ENCODE results near the gene CD300A. TPM values are rescaled to one million over a fixed set of nuclear protein-coding genes. Genes with fewer than 3 reads are reported as not detected.

Gene CD300A
- total and polyA plus RNA-seq, 4 donors = 2.2 to 11.5 (median 8.0) TPM

DNA sequence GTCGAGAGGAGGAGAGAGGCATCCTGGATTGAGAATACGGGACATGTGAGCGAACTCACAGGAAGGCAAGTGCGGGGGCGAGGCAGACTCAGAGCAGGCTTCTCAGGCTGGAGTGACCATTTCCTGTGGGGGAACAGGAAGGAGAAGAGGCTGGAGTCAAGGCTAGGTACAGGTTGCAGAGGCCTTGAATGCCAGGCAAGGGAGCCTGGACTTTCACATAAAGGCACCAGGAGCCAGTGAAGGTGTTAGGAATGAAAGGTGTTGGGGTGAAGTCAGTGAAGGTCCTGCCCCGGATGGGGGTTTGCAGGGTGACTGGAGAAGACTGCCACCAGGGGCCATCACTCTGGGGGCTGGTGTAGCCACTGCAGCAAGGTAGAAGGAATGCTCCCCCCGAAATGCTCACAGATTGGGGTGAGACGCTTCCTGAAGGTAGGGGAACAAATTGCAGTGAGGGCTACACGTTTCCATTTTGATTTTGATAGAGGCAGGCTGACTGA, 39.8 kb upstream of the CD300A start:
- Histone ChIP-seq H3K9me3 (ENCODE audit: control insufficient read depth in 4 of 4, low read length in 3 of 4) (no peaks in the 10 kb centered on the region), H3K36me3 (ENCODE audit: control insufficient read depth in 4 of 4, insufficient read depth in 3 of 4, low read depth in 1 of 4, low read length in 3 of 4) (no peaks in the 10 kb centered on the region), H3K4me3 (ENCODE audit: low read depth in 1 of 3, low read length in 3 of 3) (peak overlapping the region in 1 of 3 donors; percentile 11), H3K27ac (ENCODE audit: low read depth in 1 of 2, low read length in 2 of 2) (peak overlapping the region; percentile 84), H3K27me3 (ENCODE audit: control insufficient read depth in 4 of 4, insufficient read depth in 4 of 4, low read length in 3 of 4) (no peaks in the 10 kb centered on the region), H3K9ac (ENCODE audit: low read depth in 1 of 2, low read length in 2 of 2) (no peak overlapping the region), H3K4me1 (ENCODE audit: control insufficient read depth in 4 of 4, insufficient read depth in 4 of 4, low read length in 3 of 4) (peaks cover 12 to 40% (median 33%) of the 10 kb centered on the region in 4 donors)
- TF ChIP-seq RXRA (IDR thresholded peaks at IDR 0.05) = no peak
- TF ChIP-seq HNF4G (IDR thresholded peaks at IDR 0.05) = no peak
- TF ChIP-seq RAD21 (IDR thresholded peaks at IDR 0.05) = no peak
- no peak for TF ChIP-seq SP1 (IDR thresholded peaks at IDR 0.05)
- TF ChIP-seq YY1 (IDR thresholded peaks at IDR 0.05) = no peak
- TF ChIP-seq NR2F2 (IDR thresholded peaks at IDR 0.05) = no peak
- no peak for TF ChIP-seq FOXA2 (IDR thresholded peaks at IDR 0.05)
- TF ChIP-seq REST (IDR thresholded peaks at IDR 0.05) = no peak
- TF ChIP-seq TAF1 (conservative IDR thresholded peaks at IDR 0.05) = no peak
- no peak for TF ChIP-seq ZBTB33 (IDR thresholded peaks at IDR 0.05)
- TF ChIP-seq HNF4A (conservative IDR thresholded peaks at IDR 0.05) = no peak
- no peak for TF ChIP-seq JUND (IDR thresholded peaks at IDR 0.05)
- TF ChIP-seq, protein P1, sequence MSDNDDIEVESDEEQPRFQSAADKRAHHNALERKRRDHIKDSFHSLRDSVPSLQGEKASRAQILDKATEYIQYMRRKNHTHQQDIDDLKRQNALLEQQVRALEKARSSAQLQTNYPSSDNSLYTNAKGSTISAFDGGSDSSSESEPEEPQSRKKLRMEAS (IDR thresholded peaks at IDR 0.05) = no peak
- no peak for TF ChIP-seq CTCF (IDR thresholded peaks at IDR 0.05; ENCODE audit: low read depth, low read length, missing input control)
- TF ChIP-seq FOXA1 (IDR thresholded peaks at IDR 0.05) = no peak
- 74% methylated on average over 9 of the region's 9 CpGs for WGBS
- DNase-seq (ENCODE audit: low spot score) = no peak

GRCh38 chr17:74427048-74427762, 39.2 kb upstream of the CD300A start:
- H3K27me3 ChIP-seq (ENCODE audit: control insufficient read depth in 4 of 4, insufficient read depth in 4 of 4, low read length in 3 of 4) = no peaks in the 10 kb centered on the region
- H3K27ac ChIP-seq (ENCODE audit: low read depth in 1 of 2, low read length in 2 of 2) = peak overlapping the region; percentile 84
- peak overlapping the region; percentile 45 to 62 for H3K9ac ChIP-seq (ENCODE audit: low read depth in 1 of 2, low read length in 2 of 2)
- 31% methylated on average over 10 of the region's 10 CpGs for WGBS
- DNase-seq (ENCODE audit: low spot score) = peak; percentile 68
- no peaks in the 10 kb centered on the region for H3K9me3 ChIP-seq (ENCODE audit: control insufficient read depth in 4 of 4, low read length in 3 of 4)
- H3K36me3 ChIP-seq (ENCODE audit: control insufficient read depth in 4 of 4, insufficient read depth in 3 of 4, low read depth in 1 of 4, low read length in 3 of 4) = no peaks in the 10 kb centered on the region
- H3K4me3 ChIP-seq (ENCODE audit: low read depth in 1 of 3, low read length in 3 of 3) = peak overlapping the region in 1 of 3 donors; percentile 11
- peaks cover 12 to 41% (median 33%) of the 10 kb centered on the region in 4 donors for H3K4me1 ChIP-seq (ENCODE audit: control insufficient read depth in 4 of 4, insufficient read depth in 4 of 4, low read length in 3 of 4)
- TF ChIP-seq HNF4G (IDR thresholded peaks at IDR 0.05) (peak; percentile 79), TAF1 (conservative IDR thresholded peaks at IDR 0.05) (peak; percentile 37), HNF4A (conservative IDR thresholded peaks at IDR 0.05) (peak; percentile 86 to 91), FOXA1 (IDR thresholded peaks at IDR 0.05) (peak; percentile 5), FOXA2 (IDR thresholded peaks at IDR 0.05) (no peak), GABPA (IDR thresholded peaks at IDR 0.05 in 1 of 2, conservative IDR thresholded peaks at IDR 0.05 in 1 of 2) (peak in 1 of 2 donors; percentile 79), RXRA (IDR thresholded peaks at IDR 0.05) (peak; percentile 67 to 84), CTCF (IDR thresholded peaks at IDR 0.05; ENCODE audit: low read depth, low read length, missing input control) (no peak), EGR1 (IDR thresholded peaks at IDR 0.05; ENCODE audit: low read depth in 2 of 2) (peak in 1 of 2 donors; percentile 83), JUND (IDR thresholded peaks at IDR 0.05) (no peak)
- TF ChIP-seq, protein P1 (IDR thresholded peaks at IDR 0.05) = peak; percentile 92

All from liver (tissue), 9 donors.